Measurements from ENCODE around the gene RBPMS2.
"Not testable (repeated sequence)": the region's sequence is repeated elsewhere in the genome, so short reads cannot be mapped to it uniquely, and the experiment has no call there.

- TF ChIP-seq EZH2 (IDR thresholded peaks at IDR 0.05); POLR2AphosphoS5 (IDR thresholded peaks at IDR 0.05; ENCODE audit: borderline replicate concordance, low read depth, low read length): not testable (repeated sequence)
Measured at GRCh38 chr15:64795299-64795698, 19.9 kb upstream of the RBPMS2 start.
